Activated gamma-delta T cell (primary cell): ENCODE measurements around the gene SDF2.

Source experiments
- DNase-seq: peaks from one replicate; lab custom pipeline; 2025; lab: John Stamatoyannopoulos, UW
- total RNA-seq, 2 donors: gene quantifications; one replicate each; lab custom pipeline; 2026; lab: John Stamatoyannopoulos, UW

The SDF2 gene
- 34.3 to 38.0 reads per million in 2 donors for total RNA-seq

GRCh38 chr17:28661635-28662526 lies at the start of gene SDF2, which contains the start of gene SUPT6H:
SDF2 (minus strand) TSS chr17:28661906; CDS start chr17:28661876, 30 bp downstream.
SUPT6H (plus strand) TSS chr17:28662205; CDS start chr17:28673402, 11,197 bp downstream.
- DNase-seq, result peak; percentile 75

- DNase-seq, result peak; percentile 79
These were observed 49.4 kb upstream of the SDF2 start for GRCh38 chr17:28710861-28711722.

DNA sequence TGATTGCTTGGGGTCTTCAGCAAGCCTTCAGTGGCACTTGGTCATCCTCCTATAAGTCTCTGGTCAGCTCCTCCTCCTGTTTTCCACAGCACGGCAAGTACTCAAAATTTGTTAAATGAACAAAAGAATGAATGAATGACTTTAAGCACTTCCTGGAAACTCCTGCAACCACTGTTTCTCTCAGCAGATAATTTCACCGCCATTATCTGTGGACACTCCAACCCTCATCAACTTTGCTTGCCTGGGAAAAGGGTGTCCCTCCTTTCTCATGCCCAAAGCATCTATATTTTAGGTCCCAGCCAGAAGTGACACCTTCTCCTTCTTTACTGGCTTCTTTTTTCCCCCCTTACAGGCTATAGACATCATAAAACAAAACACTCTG lies 45.6 kb upstream of the SDF2 start:
- DNase-seq, result no peak

DNA sequence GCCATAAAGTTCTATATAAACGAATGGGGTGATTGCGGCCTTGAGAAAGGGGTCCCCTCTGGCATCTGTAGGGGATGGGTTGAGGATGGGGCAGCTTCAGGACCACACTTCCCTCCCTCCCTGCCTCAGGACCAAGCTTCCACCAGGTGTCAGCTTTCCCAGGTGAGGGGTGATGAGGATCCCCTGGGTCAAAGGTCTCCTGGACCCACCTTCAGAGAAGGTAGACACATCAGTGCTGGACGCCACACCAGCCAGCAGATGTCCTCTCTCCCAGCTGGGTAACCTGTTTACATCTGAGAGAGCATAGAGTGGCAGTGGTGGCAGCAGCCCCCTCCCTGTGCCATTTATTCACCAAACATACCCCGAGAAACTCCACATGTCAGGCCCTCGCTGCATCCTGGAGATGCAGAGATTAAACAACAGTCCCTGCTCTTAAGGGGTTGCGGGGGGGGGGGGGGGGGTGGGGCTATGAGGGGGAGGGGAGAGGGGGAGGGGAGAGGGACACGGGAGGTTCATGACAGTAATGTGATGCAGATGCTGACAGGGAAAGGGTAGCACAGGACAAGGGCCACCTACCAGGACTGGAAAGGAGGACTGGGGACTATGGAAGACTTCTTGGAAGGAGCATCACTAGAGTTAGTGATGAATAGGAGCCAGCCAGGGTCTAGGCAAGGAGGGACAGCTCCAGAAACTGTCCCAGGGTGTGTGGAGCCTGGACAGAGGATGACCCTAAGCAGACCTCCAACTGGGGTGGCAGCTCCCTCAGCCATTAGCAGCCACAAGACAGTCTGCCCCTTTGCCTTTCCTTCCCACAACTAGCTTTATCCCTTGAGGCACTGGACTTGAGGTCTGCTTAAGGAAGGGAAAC lies 45.0 kb upstream of the SDF2 start:
- DNase-seq, result no peak

DNA sequence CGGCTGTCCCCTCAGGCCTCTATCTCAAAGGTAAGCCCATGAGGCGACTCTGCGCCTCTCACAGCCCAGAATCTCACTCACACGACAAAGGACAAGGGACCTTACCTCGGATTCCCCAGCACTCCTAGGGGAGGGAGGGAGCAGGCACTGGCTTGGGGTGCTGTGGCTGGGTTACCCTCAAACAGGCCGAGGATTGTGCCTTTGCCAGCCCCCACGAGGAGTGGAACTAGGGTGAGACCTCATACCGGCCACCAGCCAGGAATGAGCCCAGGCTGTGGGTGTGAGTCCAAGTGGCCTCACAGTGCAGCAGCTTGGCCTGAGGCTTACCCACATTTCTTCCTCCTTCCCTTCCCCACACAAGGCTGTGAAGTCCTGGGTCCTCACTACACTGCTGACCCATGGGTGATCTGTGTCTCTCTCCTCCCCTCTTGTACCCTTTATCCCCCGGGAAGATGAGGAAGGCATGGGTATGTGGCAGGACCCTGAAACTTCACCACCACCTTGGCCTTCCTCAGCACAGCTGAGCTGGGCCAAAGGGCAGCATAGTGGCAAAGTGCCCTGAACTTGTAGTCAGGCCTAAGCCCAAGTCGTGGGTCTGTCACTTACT lies 44.1 kb upstream of the SDF2 start:
- no peak for DNase-seq

DNA sequence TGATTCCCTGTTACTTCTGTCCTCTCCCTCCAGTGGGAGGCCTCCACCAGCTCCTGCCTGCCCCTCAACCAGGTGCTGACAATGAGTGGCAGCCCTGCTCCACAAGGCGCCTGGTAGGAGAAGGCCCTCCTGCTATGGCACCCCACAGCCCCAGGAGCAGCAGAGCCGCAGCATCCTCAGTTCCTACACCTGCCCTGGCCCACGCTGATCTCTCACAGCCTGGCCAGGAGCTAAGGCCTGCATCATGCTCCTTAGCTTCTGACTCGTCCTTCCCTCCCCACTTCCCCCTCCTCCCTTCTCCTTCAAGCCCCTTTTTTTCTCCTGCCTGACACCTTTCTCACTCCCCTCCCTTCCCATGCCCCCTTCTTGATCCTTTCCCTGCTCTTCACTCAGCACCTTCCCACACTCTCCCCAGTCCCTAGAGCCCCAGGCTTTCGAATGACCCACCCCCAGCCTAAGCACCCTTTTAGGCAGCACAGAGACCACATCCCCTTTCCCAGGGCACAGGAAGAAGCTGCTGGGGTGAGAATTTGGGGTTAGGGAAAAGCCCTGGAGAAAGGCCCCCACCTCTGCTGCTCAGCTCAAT lies 43.5 kb upstream of the SDF2 start:
- DNase-seq, result no peak

- no peak for DNase-seq
These were observed 42.6 kb upstream of the SDF2 start for GRCh38 chr17:28704219-28704858.

- no peak for DNase-seq
These were observed 42.0 kb upstream of the SDF2 start for GRCh38 chr17:28703552-28704218.

- DNase-seq, result no peak
These were observed 41.0 kb upstream of the SDF2 start for GRCh38 chr17:28702752-28703150.

- DNase-seq, result no peak
These were observed 40.5 kb upstream of the SDF2 start for GRCh38 chr17:28702026-28702751.

DNA sequence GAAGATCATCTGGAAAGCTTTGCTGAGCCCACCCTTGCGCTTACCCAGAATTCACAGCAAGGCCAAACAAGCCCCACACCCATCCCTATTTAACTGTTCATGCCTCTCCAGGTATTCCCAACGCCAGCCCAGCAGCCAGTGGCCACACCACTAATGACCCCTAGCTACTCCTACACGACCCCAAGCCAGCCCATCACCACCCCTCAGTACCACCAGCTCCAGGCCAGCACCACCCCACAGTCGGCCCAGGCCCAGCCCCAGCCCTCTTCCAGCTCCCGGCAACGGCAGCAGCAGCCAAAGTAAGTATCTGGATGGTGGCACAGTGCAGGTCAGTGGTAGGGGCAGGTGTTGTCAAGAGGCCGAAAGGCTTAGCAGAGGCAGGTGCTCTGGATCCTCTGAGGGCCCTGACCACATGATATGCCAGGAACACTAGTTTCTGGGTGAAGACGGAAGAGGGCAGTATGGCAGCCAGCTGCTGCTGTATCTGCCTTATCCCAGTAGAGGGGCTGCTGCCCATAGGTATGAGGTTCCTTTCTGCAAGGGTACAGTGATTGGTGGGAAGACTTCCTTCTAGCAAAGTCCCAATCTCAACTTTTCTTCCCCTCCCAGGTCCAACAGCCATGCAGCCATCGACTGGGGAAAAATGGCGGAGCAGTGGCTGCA lies 39.3 kb upstream of the SDF2 start:
- no peak for DNase-seq

- DNase-seq, result no peak
These were observed 38.6 kb upstream of the SDF2 start for GRCh38 chr17:28700278-28700677.

- no peak for DNase-seq
These were observed 36.7 kb upstream of the SDF2 start for GRCh38 chr17:28698253-28698941.

- no peak for DNase-seq
These were observed 32.2 kb upstream of the SDF2 start for GRCh38 chr17:28693869-28694268.

GRCh38 chr17:28689011-28689410 lies 27.3 kb upstream of the SDF2 start:
- DNase-seq, result no peak

DNA sequence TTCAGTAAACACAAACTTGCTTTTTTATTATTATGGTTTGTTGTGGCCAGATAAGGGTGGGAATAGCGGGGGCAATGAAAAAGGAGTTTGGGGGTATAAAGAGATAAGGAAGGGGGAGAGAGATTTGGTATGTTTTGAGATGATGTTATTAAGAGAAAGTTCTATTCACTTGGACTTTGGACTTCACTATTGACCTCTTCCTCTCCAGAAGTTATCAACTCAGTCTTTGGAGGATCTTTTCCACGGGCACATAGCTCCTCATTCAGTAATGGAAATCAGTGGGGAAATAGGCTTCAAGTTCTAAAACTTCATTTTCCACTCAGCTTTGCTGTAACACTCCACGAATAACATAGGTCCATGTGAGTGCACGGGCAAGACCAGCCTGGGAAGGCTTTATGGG lies 26.8 kb upstream of the SDF2 start:
- DNase-seq, result no peak

- no peak for DNase-seq
These were observed 24.6 kb upstream of the SDF2 start for GRCh38 chr17:28686296-28686695.

DNA sequence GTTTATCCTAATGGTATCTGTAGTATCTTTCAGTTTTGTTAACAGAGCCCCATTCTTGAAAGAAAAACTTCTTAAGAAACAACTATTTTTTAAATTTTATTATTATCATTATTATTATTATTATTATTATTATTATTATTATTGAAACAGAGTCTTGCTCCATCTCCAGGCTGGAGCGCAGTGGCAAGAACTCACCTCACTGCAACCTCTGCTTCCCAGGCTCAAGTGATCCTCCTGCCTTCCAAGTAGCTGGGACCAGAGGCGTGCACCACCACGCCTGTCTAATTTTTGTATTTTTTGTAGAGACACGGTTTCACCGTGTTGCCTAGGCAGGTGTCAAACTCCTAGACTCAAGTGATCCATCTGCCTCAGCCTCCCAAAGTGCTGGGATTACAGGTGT lies 23.7 kb upstream of the SDF2 start:
- no peak for DNase-seq
